HEK293 (cell line): Measurements from ENCODE around the gene RASSF8.

Source experiments
- BCL11A ChIP-seq: fragments of 450-650 bp; formaldehyde crosslinking; IDR thresholded peaks from 2 replicates; pipeline ENCODE4 v1.5.1; 2016; ENCODE audit warnings: low read depth, missing biosample characterization, missing genetic modification characterization
- EGR2 ChIP-seq: fragments of 450-650 bp; formaldehyde crosslinking; IDR thresholded peaks from 2 replicates; pipeline ENCODE4 v1.5.1; 2016; ENCODE audit warnings: low read depth, missing biosample characterization, missing genetic modification characterization
- MZF1 ChIP-seq: fragments of 450-650 bp; formaldehyde crosslinking; IDR thresholded peaks from 2 replicates; pipeline ENCODE4 v1.5.1; 2017; ENCODE audit warnings: missing biosample characterization, missing genetic modification characterization, borderline replicate concordance
- SCRT1 ChIP-seq: fragments of 450-650 bp; formaldehyde crosslinking; IDR thresholded peaks from 2 replicates; pipeline ENCODE4 v1.5.1; 2016; ENCODE audit warnings: missing biosample characterization, missing genetic modification characterization, borderline replicate concordance
- SP3 ChIP-seq: fragments of 450-650 bp; formaldehyde crosslinking; IDR thresholded peaks from 2 replicates; pipeline ENCODE4 v1.5.1; 2016; ENCODE audit warnings: missing biosample characterization, missing genetic modification characterization
- TCF7L2 ChIP-seq: IDR thresholded peaks from 2 replicates; pipeline ENCODE4 v1.6.1; 2011; ENCODE audit warnings: low read depth, mild to moderate bottlenecking, inconsistent platforms, low read length, moderate library complexity, borderline replicate concordance
- WT1 ChIP-seq: fragments of 450-650 bp; formaldehyde crosslinking; IDR thresholded peaks from 2 replicates; pipeline ENCODE4 v1.5.1; 2016; ENCODE audit warnings: missing biosample characterization, missing genetic modification characterization
- ZBTB21 ChIP-seq: fragments of 450-650 bp; formaldehyde crosslinking; IDR thresholded peaks from 2 replicates; pipeline ENCODE4 v1.5.1; 2017; ENCODE audit warnings: missing biosample characterization, missing genetic modification characterization
- ZFP3 ChIP-seq: fragments of 450-650 bp; formaldehyde crosslinking; IDR thresholded peaks from 2 replicates; pipeline ENCODE4 v1.5.1; 2016; ENCODE audit warnings: low read depth, missing biosample characterization, missing genetic modification characterization
- ZIC2 ChIP-seq: fragments of 450-650 bp; formaldehyde crosslinking; IDR thresholded peaks from 2 replicates; pipeline ENCODE4 v1.5.1; 2016; ENCODE audit warnings: missing biosample characterization, missing genetic modification characterization
- ZNF114 ChIP-seq: fragments of 450-650 bp; formaldehyde crosslinking; IDR thresholded peaks from 2 replicates; pipeline ENCODE4 v1.5.0; 2017; ENCODE audit warnings: missing biosample characterization, missing genetic modification characterization
- ZNF121 ChIP-seq: fragments of 450-650 bp; formaldehyde crosslinking; IDR thresholded peaks from 2 replicates; pipeline ENCODE4 v1.5.1; 2016; ENCODE audit warnings: missing biosample characterization, missing genetic modification characterization
- ZNF23 ChIP-seq: fragments of 450-650 bp; formaldehyde crosslinking; IDR thresholded peaks from 2 replicates; pipeline ENCODE4 v1.5.1; 2016; ENCODE audit warnings: missing biosample characterization, missing genetic modification characterization, borderline replicate concordance
- ZNF239 ChIP-seq: fragments of 450-650 bp; formaldehyde crosslinking; IDR thresholded peaks from 2 replicates; pipeline ENCODE4 v1.5.1; 2016; ENCODE audit warnings: missing biosample characterization, missing genetic modification characterization
- ZNF24 ChIP-seq: fragments of 450-650 bp; formaldehyde crosslinking; IDR thresholded peaks from 2 replicates; pipeline ENCODE4 v1.5.1; 2016; ENCODE audit warnings: missing biosample characterization, missing genetic modification characterization
- ZNF335 ChIP-seq: fragments of 450-650 bp; formaldehyde crosslinking; conservative IDR thresholded peaks from 2 replicates; pipeline ENCODE4 v1.5.1; 2016; ENCODE audit warnings: missing biosample characterization, missing genetic modification characterization
- ZNF366 ChIP-seq: fragments of 450-650 bp; formaldehyde crosslinking; conservative IDR thresholded peaks from 2 replicates; pipeline ENCODE4 v1.5.1; 2016; ENCODE audit warnings: missing biosample characterization, missing genetic modification characterization
- ZNF449 ChIP-seq: fragments of 450-650 bp; formaldehyde crosslinking; IDR thresholded peaks from 2 replicates; pipeline ENCODE4 v1.5.1; 2017; ENCODE audit warnings: missing biosample characterization, mild to moderate bottlenecking, missing genetic modification characterization, moderate library complexity
- ZNF488 ChIP-seq: fragments of 450-650 bp; formaldehyde crosslinking; IDR thresholded peaks from 2 replicates; pipeline ENCODE4 v1.5.1; 2016; ENCODE audit warnings: missing biosample characterization, missing genetic modification characterization
- ZNF548 ChIP-seq: fragments of 450-650 bp; formaldehyde crosslinking; IDR thresholded peaks from 2 replicates; pipeline ENCODE4 v1.5.1; 2016; ENCODE audit warnings: missing biosample characterization, missing genetic modification characterization
- ZNF555 ChIP-seq: fragments of 450-650 bp; formaldehyde crosslinking; conservative IDR thresholded peaks from 2 replicates; pipeline ENCODE4 v1.5.1; 2017; ENCODE audit warnings: missing biosample characterization, mild to moderate bottlenecking, missing genetic modification characterization, inconsistent platforms
- ZNF571 ChIP-seq: fragments of 450-650 bp; formaldehyde crosslinking; IDR thresholded peaks from 2 replicates; pipeline ENCODE4 v1.5.0; 2017; ENCODE audit warnings: missing biosample characterization, missing genetic modification characterization
- ZNF600 ChIP-seq: fragments of 450-650 bp; formaldehyde crosslinking; IDR thresholded peaks from 2 replicates; pipeline ENCODE4 v1.5.1; 2016; ENCODE audit warnings: missing biosample characterization, missing genetic modification characterization
- ZNF747 ChIP-seq: fragments of 450-650 bp; formaldehyde crosslinking; IDR thresholded peaks from 2 replicates; pipeline ENCODE4 v1.5.1; 2016; ENCODE audit warnings: missing biosample characterization, missing genetic modification characterization
- ZNF792 ChIP-seq: fragments of 450-650 bp; formaldehyde crosslinking; IDR thresholded peaks from 2 replicates; pipeline ENCODE4 v1.5.1; 2016; ENCODE audit warnings: missing biosample characterization, missing genetic modification characterization
- TF ChIP-seq, protein P1 (sequence below): fragments of 450-650 bp; formaldehyde crosslinking; IDR thresholded peaks from 2 replicates; pipeline ENCODE4 v1.5.1; 2017; ENCODE audit warnings: missing biosample characterization, missing genetic modification characterization
- TF ChIP-seq, protein P2 (sequence below): fragments of 450-650 bp; formaldehyde crosslinking; IDR thresholded peaks from 2 replicates; pipeline ENCODE4 v1.5.1; 2016; ENCODE audit warnings: missing biosample characterization, missing genetic modification characterization
- TF ChIP-seq, protein P3 (sequence below): fragments of 450-650 bp; formaldehyde crosslinking; IDR thresholded peaks from 2 replicates; pipeline ENCODE4 v1.5.1; 2016; ENCODE audit warnings: missing biosample characterization, missing genetic modification characterization
- TF ChIP-seq, protein P4 (sequence below): fragments of 450-650 bp; formaldehyde crosslinking; IDR thresholded peaks from 2 replicates; pipeline ENCODE4 v1.5.1; 2016; ENCODE audit warnings: missing biosample characterization, missing genetic modification characterization, borderline replicate concordance

RASSF8 gene

DNA sequence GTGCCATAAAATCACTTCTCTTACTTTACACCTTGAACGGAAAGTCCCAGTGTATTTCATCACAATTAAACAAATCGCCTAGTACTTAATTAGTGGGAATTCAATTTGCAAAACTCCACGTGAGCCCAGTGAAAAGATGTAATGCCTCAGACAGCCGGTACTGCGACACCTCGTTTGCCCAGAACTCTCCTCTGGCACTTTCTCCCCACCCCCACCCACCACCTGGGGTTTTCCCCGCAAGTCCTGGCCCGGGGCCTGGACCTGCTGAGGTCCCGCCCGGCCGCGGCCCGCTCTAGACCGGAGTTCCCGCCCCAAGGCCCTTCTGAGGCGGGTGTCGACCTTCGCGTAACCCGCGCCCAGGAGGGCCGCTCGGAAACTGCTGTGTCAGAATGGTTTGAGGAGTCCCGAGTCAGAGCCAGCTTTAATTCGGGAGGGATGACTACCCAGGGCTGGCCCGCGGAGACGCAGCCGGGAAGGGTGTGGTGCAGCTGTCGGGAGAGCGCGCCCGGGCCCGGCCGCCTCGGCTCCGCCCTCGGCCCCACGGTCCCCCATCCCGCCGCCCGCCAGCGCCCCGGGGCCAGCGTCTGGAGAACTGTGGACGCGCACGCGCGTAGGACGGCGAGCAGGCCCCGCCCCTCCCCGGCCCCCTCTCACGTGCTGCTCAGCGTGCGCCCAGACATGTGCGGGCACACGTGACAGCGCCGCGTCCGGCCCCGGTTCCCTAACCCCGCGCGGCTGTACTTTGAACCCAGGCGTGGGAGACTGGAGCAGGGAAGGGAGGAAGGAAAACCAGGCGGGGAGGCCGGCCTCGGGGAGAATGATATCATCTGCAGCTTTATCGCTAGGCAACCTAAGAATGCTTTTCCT, 155.6 kb downstream of the RASSF8 start (continued):
- peak; percentile 49; the same call in 1 of the 2 replicates for TF ChIP-seq ZNF449 (tag by site-specific recombination)
- peak; percentile 84; the same call in 1 of the 2 replicates for TF ChIP-seq BCL11A
- TF ChIP-seq TCF7L2 = peak; percentile 94
- peak; percentile 93 for TF ChIP-seq WT1 (tag by site-specific recombination)
- no peak; the same call in 1 of the 2 replicates for TF ChIP-seq ZNF488 (tag by site-specific recombination)
- TF ChIP-seq, protein P1, sequence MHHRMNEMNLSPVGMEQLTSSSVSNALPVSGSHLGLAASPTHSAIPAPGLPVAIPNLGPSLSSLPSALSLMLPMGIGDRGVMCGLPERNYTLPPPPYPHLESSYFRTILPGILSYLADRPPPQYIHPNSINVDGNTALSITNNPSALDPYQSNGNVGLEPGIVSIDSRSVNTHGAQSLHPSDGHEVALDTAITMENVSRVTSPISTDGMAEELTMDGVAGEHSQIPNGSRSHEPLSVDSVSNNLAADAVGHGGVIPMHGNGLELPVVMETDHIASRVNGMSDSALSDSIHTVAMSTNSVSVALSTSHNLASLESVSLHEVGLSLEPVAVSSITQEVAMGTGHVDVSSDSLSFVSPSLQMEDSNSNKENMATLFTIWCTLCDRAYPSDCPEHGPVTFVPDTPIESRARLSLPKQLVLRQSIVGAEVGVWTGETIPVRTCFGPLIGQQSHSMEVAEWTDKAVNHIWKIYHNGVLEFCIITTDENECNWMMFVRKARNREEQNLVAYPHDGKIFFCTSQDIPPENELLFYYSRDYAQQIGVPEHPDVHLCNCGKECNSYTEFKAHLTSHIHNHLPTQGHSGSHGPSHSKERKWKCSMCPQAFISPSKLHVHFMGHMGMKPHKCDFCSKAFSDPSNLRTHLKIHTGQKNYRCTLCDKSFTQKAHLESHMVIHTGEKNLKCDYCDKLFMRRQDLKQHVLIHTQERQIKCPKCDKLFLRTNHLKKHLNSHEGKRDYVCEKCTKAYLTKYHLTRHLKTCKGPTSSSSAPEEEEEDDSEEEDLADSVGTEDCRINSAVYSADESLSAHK (tag by site-specific recombination) = peak; percentile 63; the same call in 1 of the 2 replicates
- TF ChIP-seq, protein P2, sequence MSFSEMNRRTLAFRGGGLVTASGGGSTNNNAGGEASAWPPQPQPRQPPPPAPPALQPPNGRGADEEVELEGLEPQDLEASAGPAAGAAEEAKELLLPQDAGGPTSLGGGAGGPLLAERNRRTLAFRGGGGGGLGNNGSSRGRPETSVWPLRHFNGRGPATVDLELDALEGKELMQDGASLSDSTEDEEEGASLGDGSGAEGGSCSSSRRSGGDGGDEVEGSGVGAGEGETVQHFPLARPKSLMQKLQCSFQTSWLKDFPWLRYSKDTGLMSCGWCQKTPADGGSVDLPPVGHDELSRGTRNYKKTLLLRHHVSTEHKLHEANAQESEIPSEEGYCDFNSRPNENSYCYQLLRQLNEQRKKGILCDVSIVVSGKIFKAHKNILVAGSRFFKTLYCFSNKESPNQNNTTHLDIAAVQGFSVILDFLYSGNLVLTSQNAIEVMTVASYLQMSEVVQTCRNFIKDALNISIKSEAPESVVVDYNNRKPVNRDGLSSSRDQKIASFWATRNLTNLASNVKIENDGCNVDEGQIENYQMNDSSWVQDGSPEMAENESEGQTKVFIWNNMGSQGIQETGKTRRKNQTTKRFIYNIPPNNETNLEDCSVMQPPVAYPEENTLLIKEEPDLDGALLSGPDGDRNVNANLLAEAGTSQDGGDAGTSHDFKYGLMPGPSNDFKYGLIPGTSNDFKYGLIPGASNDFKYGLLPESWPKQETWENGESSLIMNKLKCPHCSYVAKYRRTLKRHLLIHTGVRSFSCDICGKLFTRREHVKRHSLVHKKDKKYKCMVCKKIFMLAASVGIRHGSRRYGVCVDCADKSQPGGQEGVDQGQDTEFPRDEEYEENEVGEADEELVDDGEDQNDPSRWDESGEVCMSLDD (tag by site-specific recombination) = peak; percentile 49; the same call in 1 of the 2 replicates
- no peak for TF ChIP-seq SCRT1 (tag by site-specific recombination)
- TF ChIP-seq ZNF366 = peak; percentile 78
- no peak for TF ChIP-seq ZNF239 (tag by site-specific recombination)
- TF ChIP-seq ZNF747 (tag by site-specific recombination) = no peak
- no peak for TF ChIP-seq ZFP3 (tag by site-specific recombination)
- TF ChIP-seq ZNF121 = no peak
- no peak for TF ChIP-seq ZNF548 (tag by site-specific recombination)
- TF ChIP-seq SP3 (tag by site-specific recombination) = peak; percentile 74
- TF ChIP-seq ZNF114 = no peak
- TF ChIP-seq MZF1 (tag by site-specific recombination) = no peak
- TF ChIP-seq ZNF23 = no peak
- TF ChIP-seq, protein P3, sequence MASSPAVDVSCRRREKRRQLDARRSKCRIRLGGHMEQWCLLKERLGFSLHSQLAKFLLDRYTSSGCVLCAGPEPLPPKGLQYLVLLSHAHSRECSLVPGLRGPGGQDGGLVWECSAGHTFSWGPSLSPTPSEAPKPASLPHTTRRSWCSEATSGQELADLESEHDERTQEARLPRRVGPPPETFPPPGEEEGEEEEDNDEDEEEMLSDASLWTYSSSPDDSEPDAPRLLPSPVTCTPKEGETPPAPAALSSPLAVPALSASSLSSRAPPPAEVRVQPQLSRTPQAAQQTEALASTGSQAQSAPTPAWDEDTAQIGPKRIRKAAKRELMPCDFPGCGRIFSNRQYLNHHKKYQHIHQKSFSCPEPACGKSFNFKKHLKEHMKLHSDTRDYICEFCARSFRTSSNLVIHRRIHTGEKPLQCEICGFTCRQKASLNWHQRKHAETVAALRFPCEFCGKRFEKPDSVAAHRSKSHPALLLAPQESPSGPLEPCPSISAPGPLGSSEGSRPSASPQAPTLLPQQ (tag by site-specific recombination) = peak; percentile 88; the same call in 1 of the 2 replicates
- TF ChIP-seq ZIC2 (tag by site-specific recombination) = peak; percentile 80
- TF ChIP-seq EGR2 (tag by site-specific recombination) = peak; percentile 81
- no peak for TF ChIP-seq ZNF571 (tag by site-specific recombination)
- TF ChIP-seq ZNF600 (tag by site-specific recombination) = peak; percentile 92
- peak; percentile 53 for TF ChIP-seq ZNF335
- TF ChIP-seq ZBTB21 = peak; percentile 21; the same call in 1 of the 2 replicates
- 0 out of 2 replicates have a peak, but pooled peaks have one; percentile 29 for TF ChIP-seq ZNF792 (tag by site-specific recombination)
- no peak for TF ChIP-seq ZNF555 (tag by site-specific recombination)
- peak; percentile 71 for TF ChIP-seq ZNF24 (tag by site-specific recombination)
- TF ChIP-seq, protein P4, sequence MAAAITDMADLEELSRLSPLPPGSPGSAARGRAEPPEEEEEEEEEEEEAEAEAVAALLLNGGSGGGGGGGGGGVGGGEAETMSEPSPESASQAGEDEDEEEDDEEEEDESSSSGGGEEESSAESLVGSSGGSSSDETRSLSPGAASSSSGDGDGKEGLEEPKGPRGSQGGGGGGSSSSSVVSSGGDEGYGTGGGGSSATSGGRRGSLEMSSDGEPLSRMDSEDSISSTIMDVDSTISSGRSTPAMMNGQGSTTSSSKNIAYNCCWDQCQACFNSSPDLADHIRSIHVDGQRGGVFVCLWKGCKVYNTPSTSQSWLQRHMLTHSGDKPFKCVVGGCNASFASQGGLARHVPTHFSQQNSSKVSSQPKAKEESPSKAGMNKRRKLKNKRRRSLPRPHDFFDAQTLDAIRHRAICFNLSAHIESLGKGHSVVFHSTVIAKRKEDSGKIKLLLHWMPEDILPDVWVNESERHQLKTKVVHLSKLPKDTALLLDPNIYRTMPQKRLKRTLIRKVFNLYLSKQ (tag by site-specific recombination) = no peak
